ENCODE measurements around the gene TSKU.
A peak's percentile ranks its signal among the peaks of the same experiment; 100 is the strongest.

The TSKU gene

GRCh38 chr11:76768909-76769560, 14.1 kb upstream of the TSKU start:
- peaks cover 21% of the 10 kb centered on the region for H3K4me1 Mint-ChIP-seq
- no peaks in the 10 kb centered on the region for H3K9me3 Mint-ChIP-seq
- peaks cover 3% of the 10 kb centered on the region for H3K27me3 Mint-ChIP-seq
- peak overlapping the region; percentile 4 for H3K27ac Mint-ChIP-seq (ENCODE audit: low read depth)
- DNase-seq (ENCODE audit: low spot score in 2 of 2) (no peak), ATAC-seq (replicated peaks; ENCODE audit: extremely low read depth, poor library complexity, severe bottlenecking) (peak; percentile 11)
- H3K36me3 Mint-ChIP-seq (ENCODE audit: insufficient read depth): peaks cover 1% of the 10 kb centered on the region
- H3K4me3 Mint-ChIP-seq: no peak overlapping the region

GRCh38 chr11:76769645-76770586, 13.2 kb upstream of the TSKU start:
- Mint-ChIP-seq H3K9me3 (no peaks in the 10 kb centered on the region), H3K4me1 (peaks cover 21% of the 10 kb centered on the region), H3K27ac (ENCODE audit: low read depth) (no peak overlapping the region)

GRCh38 chr11:76770642-76771445, 12.3 kb upstream of the TSKU start:
- peaks cover 17% of the 10 kb centered on the region for H3K27me3 Mint-ChIP-seq
- ATAC-seq (replicated peaks; ENCODE audit: extremely low read depth, poor library complexity, severe bottlenecking) (peak; percentile 33), DNase-seq (ENCODE audit: low spot score in 2 of 2) (no peak)
- H3K4me3 Mint-ChIP-seq: no peak overlapping the region
- H3K9me3 Mint-ChIP-seq: no peaks in the 10 kb centered on the region
- peaks cover 1% of the 10 kb centered on the region for H3K36me3 Mint-ChIP-seq (ENCODE audit: insufficient read depth)
- H3K27ac Mint-ChIP-seq (ENCODE audit: low read depth): no peak overlapping the region
- peaks cover 19% of the 10 kb centered on the region for H3K4me1 Mint-ChIP-seq

More at GRCh38 chr11:76769645-76770586, 13.2 kb upstream of the TSKU start:
- ATAC-seq (replicated peaks; ENCODE audit: extremely low read depth, poor library complexity, severe bottlenecking) (no peak), DNase-seq (ENCODE audit: low spot score in 2 of 2) (no peak)
- Mint-ChIP-seq H3K36me3 (ENCODE audit: insufficient read depth) (peaks cover 1% of the 10 kb centered on the region), H3K4me3 (no peak overlapping the region), H3K27me3 (peaks cover 11% of the 10 kb centered on the region)

- Mint-ChIP-seq H3K9me3 (peaks cover 4% of the 10 kb centered on the region), H3K36me3 (ENCODE audit: insufficient read depth) (peaks cover 1% of the 10 kb centered on the region), H3K27ac (ENCODE audit: low read depth) (no peak overlapping the region), H3K4me1 (peaks cover 16% of the 10 kb centered on the region), H3K27me3 (peaks cover 19% of the 10 kb centered on the region), H3K4me3 (no peak overlapping the region)
- ATAC-seq (replicated peaks; ENCODE audit: extremely low read depth, poor library complexity, severe bottlenecking) (no peak), DNase-seq (ENCODE audit: low spot score in 2 of 2) (no peak)
Measured at GRCh38 chr11:76771446-76772099, 11.6 kb upstream of the TSKU start.

- Mint-ChIP-seq H3K9me3 (peaks cover 11% of the 10 kb centered on the region), H3K27me3 (peaks cover 26% of the 10 kb centered on the region), H3K4me1 (peaks cover 11% of the 10 kb centered on the region), H3K4me3 (no peak overlapping the region), H3K36me3 (ENCODE audit: insufficient read depth) (peaks cover 4% of the 10 kb centered on the region), H3K27ac (ENCODE audit: low read depth) (no peak overlapping the region)
- no peak for ATAC-seq (replicated peaks; ENCODE audit: extremely low read depth, poor library complexity, severe bottlenecking)
- DNase-seq (ENCODE audit: low spot score in 2 of 2): no peak
Measured at GRCh38 chr11:76772100-76772782, 10.9 kb upstream of the TSKU start.

- ATAC-seq (replicated peaks; ENCODE audit: extremely low read depth, poor library complexity, severe bottlenecking) (no peak), DNase-seq (ENCODE audit: low spot score in 2 of 2) (no peak)
- Mint-ChIP-seq H3K27ac (ENCODE audit: low read depth) (no peak overlapping the region), H3K4me1 (peaks cover 9% of the 10 kb centered on the region), H3K27me3 (peaks cover 31% of the 10 kb centered on the region), H3K4me3 (no peak overlapping the region), H3K36me3 (ENCODE audit: insufficient read depth) (peaks cover 4% of the 10 kb centered on the region), H3K9me3 (peaks cover 14% of the 10 kb centered on the region)
Measured at GRCh38 chr11:76772783-76773106, 10.4 kb upstream of the TSKU start.

- H3K36me3 Mint-ChIP-seq (ENCODE audit: insufficient read depth): peaks cover 4% of the 10 kb centered on the region
- ATAC-seq (replicated peaks; ENCODE audit: extremely low read depth, poor library complexity, severe bottlenecking) (no peak), DNase-seq (ENCODE audit: low spot score in 2 of 2) (no peak)
- H3K9me3 Mint-ChIP-seq: peaks cover 14% of the 10 kb centered on the region
- H3K4me1 Mint-ChIP-seq: peaks cover under 1% of the 10 kb centered on the region
- no peak overlapping the region for H3K27ac Mint-ChIP-seq (ENCODE audit: low read depth)
- no peak overlapping the region for H3K4me3 Mint-ChIP-seq
- peaks cover 42% of the 10 kb centered on the region for H3K27me3 Mint-ChIP-seq
Measured at GRCh38 chr11:76773921-76774361, 9.2 kb upstream of the TSKU start.

- H3K9me3 Mint-ChIP-seq: peaks cover 14% of the 10 kb centered on the region
- peaks cover 64% of the 10 kb centered on the region for H3K27me3 Mint-ChIP-seq
- no peaks in the 10 kb centered on the region for H3K4me1 Mint-ChIP-seq
- no peak overlapping the region for H3K4me3 Mint-ChIP-seq
- ATAC-seq (replicated peaks; ENCODE audit: extremely low read depth, poor library complexity, severe bottlenecking) (no peak), DNase-seq (ENCODE audit: low spot score in 2 of 2) (no peak)
- peaks cover 4% of the 10 kb centered on the region for H3K36me3 Mint-ChIP-seq (ENCODE audit: insufficient read depth)
- no peak overlapping the region for H3K27ac Mint-ChIP-seq (ENCODE audit: low read depth)
Measured at GRCh38 chr11:76776472-76776871, 6.7 kb upstream of the TSKU start.

- Mint-ChIP-seq H3K27me3 (peaks cover 70% of the 10 kb centered on the region), H3K36me3 (ENCODE audit: insufficient read depth) (peaks cover 5% of the 10 kb centered on the region)
Measured at GRCh38 chr11:76777305-76777704, 5.9 kb upstream of the TSKU start.

GRCh38 chr11:76777876-76778275, 5.3 kb upstream of the TSKU start:
- DNase-seq (ENCODE audit: low spot score in 2 of 2) (no peak), ATAC-seq (replicated peaks; ENCODE audit: extremely low read depth, poor library complexity, severe bottlenecking) (no peak)
- H3K9me3 Mint-ChIP-seq: peaks cover 14% of the 10 kb centered on the region
- no peak overlapping the region for H3K27ac Mint-ChIP-seq (ENCODE audit: low read depth)
- H3K4me3 Mint-ChIP-seq: no peak overlapping the region
- H3K36me3 Mint-ChIP-seq (ENCODE audit: insufficient read depth): peaks cover 5% of the 10 kb centered on the region
- peaks cover 7% of the 10 kb centered on the region for H3K4me1 Mint-ChIP-seq
- peaks cover 75% of the 10 kb centered on the region for H3K27me3 Mint-ChIP-seq

More at GRCh38 chr11:76777305-76777704, 5.9 kb upstream of the TSKU start:
- DNase-seq (ENCODE audit: low spot score in 2 of 2) (no peak), ATAC-seq (replicated peaks; ENCODE audit: extremely low read depth, poor library complexity, severe bottlenecking) (no peak)
- H3K4me1 Mint-ChIP-seq: peaks cover under 1% of the 10 kb centered on the region
- H3K9me3 Mint-ChIP-seq: peaks cover 14% of the 10 kb centered on the region
- H3K4me3 Mint-ChIP-seq: no peak overlapping the region
- no peak overlapping the region for H3K27ac Mint-ChIP-seq (ENCODE audit: low read depth)

GRCh38 chr11:76778874-76779273, 4.3 kb upstream of the TSKU start:
- Mint-ChIP-seq H3K9me3 (peaks cover 14% of the 10 kb centered on the region), H3K4me1 (peaks cover 9% of the 10 kb centered on the region), H3K4me3 (no peak overlapping the region), H3K27me3 (peaks cover 78% of the 10 kb centered on the region), H3K27ac (ENCODE audit: low read depth) (no peak overlapping the region), H3K36me3 (ENCODE audit: insufficient read depth) (peaks cover 3% of the 10 kb centered on the region)
- ATAC-seq (replicated peaks; ENCODE audit: extremely low read depth, poor library complexity, severe bottlenecking) (no peak), DNase-seq (ENCODE audit: low spot score in 2 of 2) (no peak)
